HG03175 (cell line): Measurements from ENCODE around the gene CLSTN2.

ENCODE experiments used
- ATAC-seq: cut with Tn5 transposase; IDR thresholded peaks from one replicate; pipeline ENCODE4 v1.9.1; 2021; ENCODE audit warnings: mild to moderate bottlenecking, moderate library complexity; ENCODE audit not compliant: unreplicated experiment

The CLSTN2 gene

GRCh38 chr3:140323561-140323960, 388.6 kb downstream of the CLSTN2 start:
- ATAC-seq, result no peak

GRCh38 chr3:140332131-140332530, 397.1 kb downstream of the CLSTN2 start:
- no peak for ATAC-seq

GRCh38 chr3:140334132-140334929, 399.3 kb downstream of the CLSTN2 start:
- no peak for ATAC-seq

GRCh38 chr3:140336465-140336864, 401.5 kb downstream of the CLSTN2 start:
- no peak for ATAC-seq

GRCh38 chr3:140338916-140339315, 403.9 kb downstream of the CLSTN2 start:
- no peak for ATAC-seq

GRCh38 chr3:140341203-140341602, 406.2 kb downstream of the CLSTN2 start:
- no peak for ATAC-seq

GRCh38 chr3:140341817-140342403, 406.9 kb downstream of the CLSTN2 start:
- ATAC-seq, result no peak

GRCh38 chr3:140342668-140343067, 407.7 kb downstream of the CLSTN2 start:
- no peak for ATAC-seq

- no peak for ATAC-seq
These were observed 408.5 kb downstream of the CLSTN2 start for GRCh38 chr3:140343211-140344081.

GRCh38 chr3:140344082-140344454, 409.1 kb downstream of the CLSTN2 start:
- no peak for ATAC-seq

GRCh38 chr3:140344601-140345205, 409.7 kb downstream of the CLSTN2 start:
- no peak for ATAC-seq

GRCh38 chr3:140347151-140347550, 412.2 kb downstream of the CLSTN2 start:
- no peak for ATAC-seq

GRCh38 chr3:140349938-140350337, 415.0 kb downstream of the CLSTN2 start:
- ATAC-seq, result no peak

GRCh38 chr3:140351466-140351865, 416.5 kb downstream of the CLSTN2 start:
- ATAC-seq, result no peak

GRCh38 chr3:140355481-140355880, 420.5 kb downstream of the CLSTN2 start:
- ATAC-seq, result no peak

GRCh38 chr3:140358686-140359085, 423.7 kb downstream of the CLSTN2 start:
- no peak for ATAC-seq

- no peak for ATAC-seq
These were observed 424.4 kb downstream of the CLSTN2 start for GRCh38 chr3:140359233-140359995.

- ATAC-seq, result no peak
These were observed 425.3 kb downstream of the CLSTN2 start for GRCh38 chr3:140360332-140360731.

GRCh38 chr3:140363801-140364200, 428.8 kb downstream of the CLSTN2 start:
- no peak for ATAC-seq

GRCh38 chr3:140365872-140366697, 431.1 kb downstream of the CLSTN2 start:
- ATAC-seq, result no peak
